ENCODE results near the gene IGF2.
A peak's percentile ranks its signal among the peaks of the same experiment; 100 is the strongest.

The IGF2 gene

DNA sequence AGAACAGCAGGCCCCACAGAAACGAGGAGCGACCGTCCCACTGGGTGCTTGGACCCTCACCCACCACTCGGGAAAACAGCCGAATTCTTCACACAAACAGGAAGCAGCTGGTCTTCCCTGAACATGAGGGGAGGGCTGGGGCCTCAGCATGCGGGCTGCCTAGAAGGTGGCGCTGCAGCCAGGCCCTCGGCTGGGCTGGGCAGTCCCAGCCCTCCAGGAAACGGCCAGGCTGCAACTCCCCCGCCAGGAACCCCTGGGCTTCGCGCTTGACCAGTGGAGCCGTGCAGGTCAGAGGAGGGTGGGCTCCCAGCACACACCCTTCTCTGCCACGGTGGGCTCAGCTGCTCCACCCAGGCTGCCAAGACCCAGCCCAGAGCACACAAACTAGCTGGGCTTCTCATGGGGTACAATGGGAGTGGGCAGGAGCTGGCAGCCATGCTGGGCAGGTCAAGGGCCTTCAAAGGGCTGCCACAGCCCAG, 29.6 kb downstream of the IGF2 start:
- Mint-ChIP-seq H3K27ac (no peak overlapping the region), H3K4me1 (peaks cover 24% of the 10 kb centered on the region), H3K9me3 (peaks cover 26% of the 10 kb centered on the region), H3K27me3 (ENCODE audit: low read depth, poor library complexity) (peaks cover 3% of the 10 kb centered on the region), H3K4me3 (no peak overlapping the region), H3K36me3 (ENCODE audit: low read depth) (peaks cover 3% of the 10 kb centered on the region)
- no peak for TF ChIP-seq CTCF (IDR thresholded peaks at IDR 0.05)
- peak; percentile 56 for DNase-seq

DNA sequence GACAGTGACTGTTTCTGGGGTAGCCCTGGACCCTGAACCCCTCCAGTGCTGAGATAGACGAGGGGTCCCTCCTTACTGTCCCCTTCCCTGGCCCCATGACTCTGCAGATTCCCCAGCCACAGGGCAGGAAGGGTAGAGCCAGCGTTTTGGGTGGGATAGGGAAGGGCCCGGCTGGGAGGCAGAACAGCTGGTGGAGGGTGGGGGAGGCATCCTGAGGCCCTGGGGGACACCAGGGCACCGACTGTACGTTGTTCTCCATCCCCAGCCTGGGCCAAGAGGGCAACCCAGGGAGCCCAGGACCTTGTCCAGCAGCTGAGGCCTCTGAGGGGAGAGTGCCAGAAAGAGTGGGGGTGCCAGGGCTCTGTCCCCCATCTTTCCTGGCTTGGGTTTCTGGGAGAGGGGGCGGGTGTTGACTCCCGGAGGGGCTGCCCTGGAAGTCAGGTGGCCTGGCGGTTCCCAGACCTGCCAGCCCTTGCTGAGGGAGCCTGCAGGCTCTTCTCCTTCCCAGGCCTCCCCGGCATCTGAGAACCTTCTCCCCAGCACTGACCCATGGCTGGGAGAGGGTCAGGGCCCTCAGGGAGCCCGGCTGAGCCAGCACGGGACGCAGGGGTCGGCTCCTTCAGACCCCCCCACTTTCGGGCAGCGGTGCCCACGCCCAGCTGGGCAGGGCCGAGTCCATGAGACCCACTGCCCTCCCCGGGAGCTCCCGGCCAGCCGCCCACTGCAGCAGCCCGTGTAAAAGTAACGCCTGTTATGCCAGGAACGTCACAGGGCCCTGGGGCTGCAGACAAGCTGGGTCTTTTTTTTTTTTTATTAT, 30.3 kb downstream of the IGF2 start:
- Mint-ChIP-seq H3K27ac (no peak overlapping the region), H3K4me3 (no peak overlapping the region), H3K36me3 (ENCODE audit: low read depth) (peaks cover 3% of the 10 kb centered on the region), H3K9me3 (peaks cover 26% of the 10 kb centered on the region), H3K4me1 (peaks cover 29% of the 10 kb centered on the region), H3K27me3 (ENCODE audit: low read depth, poor library complexity) (peaks cover 7% of the 10 kb centered on the region)
- DNase-seq: no peak
- TF ChIP-seq CTCF (IDR thresholded peaks at IDR 0.05): no peak

GRCh38 chr11:2107941-2108630, 31.1 kb downstream of the IGF2 start:
- peaks cover 29% of the 10 kb centered on the region for H3K4me1 Mint-ChIP-seq
- peaks cover 4% of the 10 kb centered on the region for H3K27me3 Mint-ChIP-seq (ENCODE audit: low read depth, poor library complexity)
- peaks cover 21% of the 10 kb centered on the region for H3K9me3 Mint-ChIP-seq
- TF ChIP-seq CTCF (IDR thresholded peaks at IDR 0.05): no peak
- H3K27ac Mint-ChIP-seq: no peak overlapping the region
- no peak for DNase-seq
- no peak overlapping the region for H3K4me3 Mint-ChIP-seq
- H3K36me3 Mint-ChIP-seq (ENCODE audit: low read depth): peaks cover 3% of the 10 kb centered on the region

DNA sequence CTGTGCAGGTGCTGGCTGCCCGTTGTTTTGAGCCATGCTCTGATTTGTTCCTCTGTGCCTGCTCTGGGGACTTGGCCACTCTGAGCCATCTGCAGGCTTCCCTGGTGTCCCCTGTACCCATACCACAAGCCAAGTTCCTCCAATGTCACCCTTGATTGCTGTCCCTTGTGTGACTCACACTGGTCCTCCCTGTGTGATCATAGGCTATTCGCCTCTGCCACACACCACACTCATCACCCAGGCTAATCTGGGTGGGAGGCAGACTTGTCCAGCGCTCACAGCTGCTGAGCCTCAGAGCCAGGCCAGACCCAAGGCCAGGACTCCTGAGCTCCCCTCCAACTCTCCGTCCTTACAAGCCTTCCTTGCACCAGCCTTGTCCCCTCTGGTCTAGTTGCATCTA, 31.7 kb downstream of the IGF2 start:
- peaks cover 29% of the 10 kb centered on the region for H3K4me1 Mint-ChIP-seq
- H3K4me3 Mint-ChIP-seq: no peak overlapping the region
- peaks cover 3% of the 10 kb centered on the region for H3K36me3 Mint-ChIP-seq (ENCODE audit: low read depth)
- no peak for TF ChIP-seq CTCF (IDR thresholded peaks at IDR 0.05)
- H3K27me3 Mint-ChIP-seq (ENCODE audit: low read depth, poor library complexity): peaks cover 4% of the 10 kb centered on the region
- H3K27ac Mint-ChIP-seq: no peak overlapping the region
- DNase-seq: no peak
- H3K9me3 Mint-ChIP-seq: peaks cover 18% of the 10 kb centered on the region

- no peak overlapping the region for H3K27ac Mint-ChIP-seq
- H3K9me3 Mint-ChIP-seq: peaks cover 11% of the 10 kb centered on the region
- DNase-seq: no peak
- no peak for TF ChIP-seq CTCF (IDR thresholded peaks at IDR 0.05)
- no peak overlapping the region for H3K4me3 Mint-ChIP-seq
- H3K36me3 Mint-ChIP-seq (ENCODE audit: low read depth): peaks cover 3% of the 10 kb centered on the region
- peaks cover 29% of the 10 kb centered on the region for H3K4me1 Mint-ChIP-seq
- H3K27me3 Mint-ChIP-seq (ENCODE audit: low read depth, poor library complexity): peaks cover 4% of the 10 kb centered on the region
Measured at GRCh38 chr11:2106583-2107209, 32.5 kb downstream of the IGF2 start.
